ENCODE results near the gene TRPV4. TPM values are rescaled to one million over a fixed set of nuclear protein-coding genes. Genes with fewer than 3 reads are reported as not detected.

Gene TRPV4
- total and polyA plus RNA-seq, 2 experiments from 2014 or later, result 0.66 to 1.1 TPM

DNA sequence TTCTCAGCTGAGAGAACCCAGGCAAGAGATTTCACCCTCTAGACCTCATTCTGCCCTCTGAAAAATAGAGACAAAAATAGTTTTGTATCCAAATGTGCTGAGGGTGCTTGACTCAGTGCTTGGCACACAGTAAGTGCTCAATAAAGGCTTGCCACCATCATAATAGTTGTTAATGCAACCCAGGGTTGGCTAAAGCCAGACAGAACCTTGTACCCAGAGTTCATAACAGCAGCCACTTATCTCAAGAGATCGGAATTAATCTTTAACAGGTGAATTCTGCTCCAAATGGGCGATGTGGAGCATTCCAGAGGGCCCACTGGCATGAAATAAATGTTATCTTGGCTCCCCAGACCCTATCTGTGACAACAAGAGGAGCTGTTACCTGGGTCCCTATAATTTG, 2.9 kb downstream of the TRPV4 start:
- Mint-ChIP-seq H3K9me3 (no peaks in the 10 kb centered on the region), H3K27me3 (ENCODE audit: insufficient read depth, low read depth, poor library complexity) (peaks cover 1% of the 10 kb centered on the region), H3K4me3 (no peak overlapping the region), H3K4me1 (peaks cover 3% of the 10 kb centered on the region; the same call in 1 of the 3 replicates), H3K36me3 (ENCODE audit: low read depth) (no peaks in the 10 kb centered on the region), H3K27ac (no peak overlapping the region)
- no peak overlapping the region for H3K4me2 ChIP-seq
- H3K9me2 ChIP-seq (ENCODE audit: insufficient read depth), result no peaks in the 10 kb centered on the region
- no peaks in the 10 kb centered on the region for H4K20me1 ChIP-seq (replicated peaks; ENCODE audit: insufficient read depth)
- no peaks in the 10 kb centered on the region for H3F3A ChIP-seq (replicated peaks; ENCODE audit: low read depth)
- H3K27ac ChIP-seq (ENCODE audit: low read depth), result no peak overlapping the region
- no peaks in the 10 kb centered on the region for H3K27me3 ChIP-seq (ENCODE audit: insufficient read depth)
- ATAC-seq (no peak), DNase-seq (ENCODE audit: low spot score) (no peak)
- no peak overlapping the region for H3K4me3 ChIP-seq
- H2AFZ ChIP-seq, result no peak overlapping the region
- TF ChIP-seq ZNF331 (CRISPR knock-in tag; IDR thresholded peaks at IDR 0.05; ENCODE audit: low read depth) (no peak), POLR2AphosphoS5 (IDR thresholded peaks at IDR 0.05; ENCODE audit: low read depth) (no peak)
- TF ChIP-seq, protein P1, sequence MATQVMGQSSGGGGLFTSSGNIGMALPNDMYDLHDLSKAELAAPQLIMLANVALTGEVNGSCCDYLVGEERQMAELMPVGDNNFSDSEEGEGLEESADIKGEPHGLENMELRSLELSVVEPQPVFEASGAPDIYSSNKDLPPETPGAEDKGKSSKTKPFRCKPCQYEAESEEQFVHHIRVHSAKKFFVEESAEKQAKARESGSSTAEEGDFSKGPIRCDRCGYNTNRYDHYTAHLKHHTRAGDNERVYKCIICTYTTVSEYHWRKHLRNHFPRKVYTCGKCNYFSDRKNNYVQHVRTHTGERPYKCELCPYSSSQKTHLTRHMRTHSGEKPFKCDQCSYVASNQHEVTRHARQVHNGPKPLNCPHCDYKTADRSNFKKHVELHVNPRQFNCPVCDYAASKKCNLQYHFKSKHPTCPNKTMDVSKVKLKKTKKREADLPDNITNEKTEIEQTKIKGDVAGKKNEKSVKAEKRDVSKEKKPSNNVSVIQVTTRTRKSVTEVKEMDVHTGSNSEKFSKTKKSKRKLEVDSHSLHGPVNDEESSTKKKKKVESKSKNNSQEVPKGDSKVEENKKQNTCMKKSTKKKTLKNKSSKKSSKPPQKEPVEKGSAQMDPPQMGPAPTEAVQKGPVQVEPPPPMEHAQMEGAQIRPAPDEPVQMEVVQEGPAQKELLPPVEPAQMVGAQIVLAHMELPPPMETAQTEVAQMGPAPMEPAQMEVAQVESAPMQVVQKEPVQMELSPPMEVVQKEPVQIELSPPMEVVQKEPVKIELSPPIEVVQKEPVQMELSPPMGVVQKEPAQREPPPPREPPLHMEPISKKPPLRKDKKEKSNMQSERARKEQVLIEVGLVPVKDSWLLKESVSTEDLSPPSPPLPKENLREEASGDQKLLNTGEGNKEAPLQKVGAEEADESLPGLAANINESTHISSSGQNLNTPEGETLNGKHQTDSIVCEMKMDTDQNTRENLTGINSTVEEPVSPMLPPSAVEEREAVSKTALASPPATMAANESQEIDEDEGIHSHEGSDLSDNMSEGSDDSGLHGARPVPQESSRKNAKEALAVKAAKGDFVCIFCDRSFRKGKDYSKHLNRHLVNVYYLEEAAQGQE (IDR thresholded peaks at IDR 0.05; ENCODE audit: unreplicated experiment), result no peak
- H3K79me2 ChIP-seq (replicated peaks; ENCODE audit: insufficient read depth), result no peaks in the 10 kb centered on the region
- H3K4me1 ChIP-seq (ENCODE audit: insufficient read depth), result no peaks in the 10 kb centered on the region
- H3K36me3 ChIP-seq (ENCODE audit: insufficient read depth), result no peaks in the 10 kb centered on the region

GRCh38 chr12:109829667-109830066, 3.5 kb downstream of the TRPV4 start:
- no peaks in the 10 kb centered on the region for H4K20me1 ChIP-seq (replicated peaks; ENCODE audit: insufficient read depth)
- H3K27me3 ChIP-seq (ENCODE audit: insufficient read depth), result no peaks in the 10 kb centered on the region
- no peaks in the 10 kb centered on the region for H3K79me2 ChIP-seq (replicated peaks; ENCODE audit: insufficient read depth)
- no peaks in the 10 kb centered on the region for H3F3A ChIP-seq (replicated peaks; ENCODE audit: low read depth)
- ATAC-seq (no peak), DNase-seq (ENCODE audit: low spot score) (no peak)
- no peak overlapping the region for H3K4me2 ChIP-seq
- Mint-ChIP-seq H3K9me3 (no peaks in the 10 kb centered on the region), H3K4me1 (peaks cover 3% of the 10 kb centered on the region; the same call in 1 of the 3 replicates), H3K27ac (no peak overlapping the region), H3K4me3 (no peak overlapping the region), H3K36me3 (ENCODE audit: low read depth) (no peaks in the 10 kb centered on the region), H3K27me3 (ENCODE audit: insufficient read depth, low read depth, poor library complexity) (peaks cover 1% of the 10 kb centered on the region)
- no peaks in the 10 kb centered on the region for H3K36me3 ChIP-seq (ENCODE audit: insufficient read depth)
- no peaks in the 10 kb centered on the region for H3K9me2 ChIP-seq (ENCODE audit: insufficient read depth)
- no peaks in the 10 kb centered on the region for H3K4me1 ChIP-seq (ENCODE audit: insufficient read depth)
- no peak overlapping the region for H3K4me3 ChIP-seq
- H2AFZ ChIP-seq, result no peak overlapping the region
- no peak overlapping the region for H3K27ac ChIP-seq (ENCODE audit: low read depth)
- TF ChIP-seq, protein P2, sequence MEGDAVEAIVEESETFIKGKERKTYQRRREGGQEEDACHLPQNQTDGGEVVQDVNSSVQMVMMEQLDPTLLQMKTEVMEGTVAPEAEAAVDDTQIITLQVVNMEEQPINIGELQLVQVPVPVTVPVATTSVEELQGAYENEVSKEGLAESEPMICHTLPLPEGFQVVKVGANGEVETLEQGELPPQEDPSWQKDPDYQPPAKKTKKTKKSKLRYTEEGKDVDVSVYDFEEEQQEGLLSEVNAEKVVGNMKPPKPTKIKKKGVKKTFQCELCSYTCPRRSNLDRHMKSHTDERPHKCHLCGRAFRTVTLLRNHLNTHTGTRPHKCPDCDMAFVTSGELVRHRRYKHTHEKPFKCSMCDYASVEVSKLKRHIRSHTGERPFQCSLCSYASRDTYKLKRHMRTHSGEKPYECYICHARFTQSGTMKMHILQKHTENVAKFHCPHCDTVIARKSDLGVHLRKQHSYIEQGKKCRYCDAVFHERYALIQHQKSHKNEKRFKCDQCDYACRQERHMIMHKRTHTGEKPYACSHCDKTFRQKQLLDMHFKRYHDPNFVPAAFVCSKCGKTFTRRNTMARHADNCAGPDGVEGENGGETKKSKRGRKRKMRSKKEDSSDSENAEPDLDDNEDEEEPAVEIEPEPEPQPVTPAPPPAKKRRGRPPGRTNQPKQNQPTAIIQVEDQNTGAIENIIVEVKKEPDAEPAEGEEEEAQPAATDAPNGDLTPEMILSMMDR (conservative IDR thresholded peaks at IDR 0.05; ENCODE audit: low read depth in 2 of 2), result no peak
- TF ChIP-seq, protein P3, sequence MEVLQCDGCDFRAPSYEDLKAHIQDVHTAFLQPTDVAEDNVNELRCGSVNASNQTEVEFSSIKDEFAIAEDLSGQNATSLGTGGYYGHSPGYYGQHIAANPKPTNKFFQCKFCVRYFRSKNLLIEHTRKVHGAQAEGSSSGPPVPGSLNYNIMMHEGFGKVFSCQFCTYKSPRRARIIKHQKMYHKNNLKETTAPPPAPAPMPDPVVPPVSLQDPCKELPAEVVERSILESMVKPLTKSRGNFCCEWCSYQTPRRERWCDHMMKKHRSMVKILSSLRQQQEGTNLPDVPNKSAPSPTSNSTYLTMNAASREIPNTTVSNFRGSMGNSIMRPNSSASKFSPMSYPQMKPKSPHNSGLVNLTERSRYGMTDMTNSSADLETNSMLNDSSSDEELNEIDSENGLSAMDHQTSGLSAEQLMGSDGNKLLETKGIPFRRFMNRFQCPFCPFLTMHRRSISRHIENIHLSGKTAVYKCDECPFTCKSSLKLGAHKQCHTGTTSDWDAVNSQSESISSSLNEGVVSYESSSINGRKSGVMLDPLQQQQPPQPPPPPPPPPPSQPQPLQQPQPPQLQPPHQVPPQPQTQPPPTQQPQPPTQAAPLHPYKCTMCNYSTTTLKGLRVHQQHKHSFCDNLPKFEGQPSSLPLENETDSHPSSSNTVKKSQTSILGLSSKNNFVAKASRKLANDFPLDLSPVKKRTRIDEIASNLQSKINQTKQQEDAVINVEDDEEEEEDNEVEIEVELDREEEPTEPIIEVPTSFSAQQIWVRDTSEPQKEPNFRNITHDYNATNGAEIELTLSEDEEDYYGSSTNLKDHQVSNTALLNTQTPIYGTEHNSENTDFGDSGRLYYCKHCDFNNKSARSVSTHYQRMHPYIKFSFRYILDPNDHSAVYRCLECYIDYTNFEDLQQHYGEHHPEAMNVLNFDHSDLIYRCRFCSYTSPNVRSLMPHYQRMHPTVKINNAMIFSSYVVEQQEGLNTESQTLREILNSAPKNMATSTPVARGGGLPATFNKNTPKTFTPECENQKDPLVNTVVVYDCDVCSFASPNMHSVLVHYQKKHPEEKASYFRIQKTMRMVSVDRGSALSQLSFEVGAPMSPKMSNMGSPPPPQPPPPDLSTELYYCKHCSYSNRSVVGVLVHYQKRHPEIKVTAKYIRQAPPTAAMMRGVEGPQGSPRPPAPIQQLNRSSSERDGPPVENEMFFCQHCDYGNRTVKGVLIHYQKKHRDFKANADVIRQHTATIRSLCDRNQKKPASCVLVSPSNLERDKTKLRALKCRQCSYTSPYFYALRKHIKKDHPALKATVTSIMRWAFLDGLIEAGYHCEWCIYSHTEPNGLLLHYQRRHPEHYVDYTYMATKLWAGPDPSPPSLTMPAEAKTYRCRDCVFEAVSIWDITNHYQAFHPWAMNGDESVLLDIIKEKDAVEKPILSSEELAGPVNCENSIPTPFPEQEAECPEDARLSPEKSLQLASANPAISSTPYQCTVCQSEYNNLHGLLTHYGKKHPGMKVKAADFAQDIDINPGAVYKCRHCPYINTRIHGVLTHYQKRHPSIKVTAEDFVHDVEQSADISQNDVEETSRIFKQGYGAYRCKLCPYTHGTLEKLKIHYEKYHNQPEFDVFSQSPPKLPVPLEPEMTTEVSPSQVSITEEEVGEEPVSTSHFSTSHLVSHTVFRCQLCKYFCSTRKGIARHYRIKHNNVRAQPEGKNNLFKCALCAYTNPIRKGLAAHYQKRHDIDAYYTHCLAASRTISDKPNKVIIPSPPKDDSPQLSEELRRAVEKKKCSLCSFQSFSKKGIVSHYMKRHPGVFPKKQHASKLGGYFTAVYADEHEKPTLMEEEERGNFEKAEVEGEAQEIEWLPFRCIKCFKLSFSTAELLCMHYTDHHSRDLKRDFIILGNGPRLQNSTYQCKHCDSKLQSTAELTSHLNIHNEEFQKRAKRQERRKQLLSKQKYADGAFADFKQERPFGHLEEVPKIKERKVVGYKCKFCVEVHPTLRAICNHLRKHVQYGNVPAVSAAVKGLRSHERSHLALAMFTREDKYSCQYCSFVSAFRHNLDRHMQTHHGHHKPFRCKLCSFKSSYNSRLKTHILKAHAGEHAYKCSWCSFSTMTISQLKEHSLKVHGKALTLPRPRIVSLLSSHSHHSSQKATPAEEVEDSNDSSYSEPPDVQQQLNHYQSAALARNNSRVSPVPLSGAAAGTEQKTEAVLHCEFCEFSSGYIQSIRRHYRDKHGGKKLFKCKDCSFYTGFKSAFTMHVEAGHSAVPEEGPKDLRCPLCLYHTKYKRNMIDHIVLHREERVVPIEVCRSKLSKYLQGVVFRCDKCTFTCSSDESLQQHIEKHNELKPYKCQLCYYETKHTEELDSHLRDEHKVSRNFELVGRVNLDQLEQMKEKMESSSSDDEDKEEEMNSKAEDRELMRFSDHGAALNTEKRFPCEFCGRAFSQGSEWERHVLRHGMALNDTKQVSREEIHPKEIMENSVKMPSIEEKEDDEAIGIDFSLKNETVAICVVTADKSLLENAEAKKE (CRISPR knock-in tag; IDR thresholded peaks at IDR 0.05), result no peak
- TF ChIP-seq ETS1 (IDR thresholded peaks at IDR 0.05), result no peak

Measured in GM23338 (cell line).